Measurements from ENCODE around the gene LCP1. TPM values are rescaled to one million over a fixed set of nuclear protein-coding genes. Genes with fewer than 3 reads are reported as not detected.

LCP1 gene
- total RNA-seq, 1 donor from 2014 or later = 1.2 TPM

DNA sequence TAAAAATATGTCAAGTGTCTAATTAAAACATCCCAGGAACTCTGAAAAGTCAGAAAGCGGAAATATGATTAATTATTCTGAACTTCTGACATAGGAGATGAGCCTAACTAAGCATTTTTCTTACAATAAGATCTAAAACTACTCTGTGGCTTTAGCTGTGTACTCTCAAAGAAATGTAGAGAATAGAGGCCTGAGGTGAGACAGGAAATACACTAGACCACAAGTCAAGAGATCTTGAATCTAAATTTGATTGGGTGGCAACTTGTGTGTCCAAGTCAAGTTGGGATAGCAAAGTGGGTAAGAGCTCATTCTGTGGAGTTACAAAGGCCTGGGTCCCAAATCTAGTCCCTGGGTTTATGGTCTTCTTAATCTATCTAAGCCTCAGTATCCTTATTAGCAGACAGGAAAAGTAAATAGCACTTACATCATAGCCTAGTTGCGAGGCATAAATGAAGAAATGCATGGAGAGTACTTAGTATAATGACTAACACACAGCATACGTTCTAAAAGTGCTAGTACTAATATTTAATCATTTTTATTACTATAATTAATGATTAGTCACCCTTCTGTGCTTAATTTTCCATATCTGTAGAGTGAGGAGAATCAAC is 20.3 kb upstream of the LCP1 start:
- TF ChIP-seq, protein P1, sequence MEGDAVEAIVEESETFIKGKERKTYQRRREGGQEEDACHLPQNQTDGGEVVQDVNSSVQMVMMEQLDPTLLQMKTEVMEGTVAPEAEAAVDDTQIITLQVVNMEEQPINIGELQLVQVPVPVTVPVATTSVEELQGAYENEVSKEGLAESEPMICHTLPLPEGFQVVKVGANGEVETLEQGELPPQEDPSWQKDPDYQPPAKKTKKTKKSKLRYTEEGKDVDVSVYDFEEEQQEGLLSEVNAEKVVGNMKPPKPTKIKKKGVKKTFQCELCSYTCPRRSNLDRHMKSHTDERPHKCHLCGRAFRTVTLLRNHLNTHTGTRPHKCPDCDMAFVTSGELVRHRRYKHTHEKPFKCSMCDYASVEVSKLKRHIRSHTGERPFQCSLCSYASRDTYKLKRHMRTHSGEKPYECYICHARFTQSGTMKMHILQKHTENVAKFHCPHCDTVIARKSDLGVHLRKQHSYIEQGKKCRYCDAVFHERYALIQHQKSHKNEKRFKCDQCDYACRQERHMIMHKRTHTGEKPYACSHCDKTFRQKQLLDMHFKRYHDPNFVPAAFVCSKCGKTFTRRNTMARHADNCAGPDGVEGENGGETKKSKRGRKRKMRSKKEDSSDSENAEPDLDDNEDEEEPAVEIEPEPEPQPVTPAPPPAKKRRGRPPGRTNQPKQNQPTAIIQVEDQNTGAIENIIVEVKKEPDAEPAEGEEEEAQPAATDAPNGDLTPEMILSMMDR (IDR thresholded peaks at IDR 0.05) = no peak
- Mint-ChIP-seq H3K36me3 (ENCODE audit: low read depth) (no peaks in the 10 kb centered on the region), H3K27me3 (ENCODE audit: low read depth) (no peaks in the 10 kb centered on the region), H3K4me1 (ENCODE audit: low read depth) (no peaks in the 10 kb centered on the region), H3K27ac (ENCODE audit: unreplicated experiment) (no peak overlapping the region), H3K9me3 (ENCODE audit: low read depth) (no peaks in the 10 kb centered on the region), H3K4me3 (ENCODE audit: unreplicated experiment) (no peak overlapping the region)
- no peak for DNase-seq (ENCODE audit: low spot score)

DNA sequence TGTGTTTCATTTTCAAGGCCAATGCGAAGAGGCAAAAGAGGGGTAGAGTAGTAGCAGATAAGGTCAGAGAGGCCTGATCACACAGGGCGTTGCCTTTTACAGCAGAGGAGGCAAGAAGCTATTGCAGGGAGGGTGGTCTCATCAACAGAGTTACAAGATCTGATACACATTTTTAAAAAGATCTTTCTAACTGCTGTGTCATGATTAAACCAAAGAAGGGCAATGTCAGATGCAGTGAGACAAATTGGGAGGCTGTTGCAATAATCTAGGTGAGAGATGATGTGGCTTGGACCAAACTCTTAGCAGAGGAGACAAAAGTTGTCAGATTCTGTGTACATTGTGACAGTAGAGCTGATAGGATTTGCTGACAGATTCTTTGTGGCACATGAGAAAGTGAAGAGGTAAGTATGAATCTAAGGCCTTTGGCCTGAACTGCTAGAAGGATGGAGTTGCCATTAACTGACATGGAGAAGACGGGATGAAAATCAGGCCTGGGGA is 16.8 kb upstream of the LCP1 start:
- TF ChIP-seq, protein P1 (IDR thresholded peaks at IDR 0.05) = no peak
- Mint-ChIP-seq H3K9me3 (ENCODE audit: low read depth) (no peaks in the 10 kb centered on the region), H3K27ac (ENCODE audit: unreplicated experiment) (no peak overlapping the region), H3K4me3 (ENCODE audit: unreplicated experiment) (no peak overlapping the region), H3K27me3 (ENCODE audit: low read depth) (no peaks in the 10 kb centered on the region), H3K36me3 (ENCODE audit: low read depth) (no peaks in the 10 kb centered on the region), H3K4me1 (ENCODE audit: low read depth) (no peaks in the 10 kb centered on the region)
- DNase-seq (ENCODE audit: low spot score) = no peak

DNA sequence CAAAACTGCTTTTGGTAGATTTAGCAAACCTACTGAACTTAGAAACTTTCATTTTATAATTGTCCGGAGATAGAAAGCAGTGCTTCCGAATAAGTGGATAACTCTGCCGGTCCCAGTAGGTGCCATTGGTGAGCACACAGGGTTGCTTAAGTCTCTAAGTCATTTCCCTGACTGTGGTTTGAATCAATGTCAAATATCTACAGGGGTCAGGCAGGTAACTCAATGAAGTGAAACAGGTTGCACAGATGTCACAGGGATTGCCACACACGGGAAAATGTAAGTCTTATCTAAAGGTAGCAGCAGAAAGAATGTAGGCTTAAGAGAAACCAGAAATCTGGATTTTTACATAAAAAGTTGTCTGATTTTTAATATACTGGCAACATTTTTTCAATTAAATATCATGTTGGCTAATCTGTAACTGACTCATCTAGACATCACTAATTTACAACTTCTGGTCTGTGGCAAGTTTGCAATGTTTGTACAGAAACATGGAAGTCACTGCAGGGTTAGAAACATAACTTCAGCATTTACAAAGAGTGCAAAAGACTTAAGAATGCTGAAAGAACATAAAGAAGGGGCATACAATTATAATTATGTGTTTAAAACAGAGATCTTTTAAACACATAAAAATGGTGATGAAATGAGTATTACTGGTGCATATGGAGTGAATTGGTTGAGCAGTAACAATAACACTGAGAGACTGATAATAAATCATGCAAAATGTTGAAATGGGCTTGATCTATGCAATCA is 15.5 kb upstream of the LCP1 start:
- TF ChIP-seq, protein P1 (IDR thresholded peaks at IDR 0.05) = no peak
- H3K27me3 Mint-ChIP-seq (ENCODE audit: low read depth) = no peaks in the 10 kb centered on the region
- H3K4me1 Mint-ChIP-seq (ENCODE audit: low read depth) = no peaks in the 10 kb centered on the region
- H3K27ac Mint-ChIP-seq (ENCODE audit: unreplicated experiment) = no peak overlapping the region
- no peak overlapping the region for H3K4me3 Mint-ChIP-seq (ENCODE audit: unreplicated experiment)
- no peaks in the 10 kb centered on the region for H3K9me3 Mint-ChIP-seq (ENCODE audit: low read depth)
- H3K36me3 Mint-ChIP-seq (ENCODE audit: low read depth) = no peaks in the 10 kb centered on the region
- DNase-seq (ENCODE audit: low spot score) = no peak

DNA sequence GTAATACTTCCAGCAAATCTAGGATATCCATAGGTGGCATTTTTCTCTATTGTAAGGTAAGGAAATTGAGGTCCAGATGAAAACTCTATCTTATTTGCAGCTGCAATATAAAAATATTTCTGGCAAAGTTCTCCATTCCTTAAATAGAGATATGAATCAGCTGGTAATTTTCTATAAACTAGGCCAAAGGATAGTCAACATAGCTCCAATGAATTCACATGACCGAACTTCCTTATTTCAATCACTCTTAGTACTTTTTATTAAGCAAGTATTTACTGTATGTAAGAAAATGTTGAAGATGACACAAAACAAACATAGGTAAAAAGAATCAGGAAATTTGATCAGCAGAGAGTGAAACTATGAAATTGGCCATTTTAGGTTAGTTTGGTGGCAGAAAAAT is 13.0 kb upstream of the LCP1 start:
- H3K27ac Mint-ChIP-seq (ENCODE audit: unreplicated experiment) = no peak overlapping the region
- H3K36me3 Mint-ChIP-seq (ENCODE audit: low read depth) = no peaks in the 10 kb centered on the region
- no peak overlapping the region for H3K4me3 Mint-ChIP-seq (ENCODE audit: unreplicated experiment)
- no peaks in the 10 kb centered on the region for H3K27me3 Mint-ChIP-seq (ENCODE audit: low read depth)
- TF ChIP-seq, protein P1 (IDR thresholded peaks at IDR 0.05) = no peak
- H3K9me3 Mint-ChIP-seq (ENCODE audit: low read depth) = no peaks in the 10 kb centered on the region
- DNase-seq (ENCODE audit: low spot score) = no peak
- H3K4me1 Mint-ChIP-seq (ENCODE audit: low read depth) = no peaks in the 10 kb centered on the region

DNA sequence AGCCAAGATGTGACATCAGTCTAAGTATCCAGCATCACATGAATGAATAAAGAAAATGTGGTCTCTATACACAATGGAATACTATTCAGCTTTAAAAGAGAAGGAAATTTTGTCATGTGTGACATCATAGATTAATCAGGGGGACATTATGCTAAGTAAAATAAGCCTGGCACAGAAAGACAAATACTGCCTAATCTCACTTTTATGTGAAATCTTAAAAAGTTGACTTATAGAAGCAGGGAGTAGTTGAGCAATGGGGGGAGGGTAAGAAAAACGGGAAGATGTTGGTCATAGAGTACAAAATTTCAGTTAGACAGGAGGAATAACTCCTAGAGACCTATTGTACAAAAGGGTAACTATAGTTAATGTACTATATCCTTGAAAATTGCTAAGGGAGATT is 10.4 kb upstream of the LCP1 start:
- Mint-ChIP-seq H3K4me3 (ENCODE audit: unreplicated experiment) (no peak overlapping the region), H3K4me1 (ENCODE audit: low read depth) (no peaks in the 10 kb centered on the region), H3K27me3 (ENCODE audit: low read depth) (no peaks in the 10 kb centered on the region), H3K27ac (ENCODE audit: unreplicated experiment) (no peak overlapping the region), H3K36me3 (ENCODE audit: low read depth) (no peaks in the 10 kb centered on the region), H3K9me3 (ENCODE audit: low read depth) (no peaks in the 10 kb centered on the region)
- TF ChIP-seq, protein P1 (IDR thresholded peaks at IDR 0.05) = no peak
- no peak for DNase-seq (ENCODE audit: low spot score)
